Measurements from ENCODE around the gene RBBP4. TPM values are rescaled to one million over a fixed set of nuclear protein-coding genes. Genes with fewer than 3 reads are reported as not detected.
"Not testable (repeated sequence)": the region's sequence is repeated elsewhere in the genome, so short reads cannot be mapped to it uniquely, and the experiment has no call there.

The RBBP4 gene
- total RNA-seq, result 163 and 253 TPM in 2 replicates

- DNase-seq (ENCODE audit: low read depth), result peak; percentile 86
Observed at GRCh38 chr1:32650752-32651460, at the start of gene RBBP4. Gene RBBP4, plus strand, starts transcription at chr1:32651208. Its CDS starts 99 bp downstream, at chr1:32651307.

- DNase-seq (ENCODE audit: low read depth), result no peak
Observed at GRCh38 chr1:32605711-32606424, 45.1 kb upstream of the RBBP4 start.

GRCh38 chr1:32606565-32607371 is 44.2 kb upstream of the RBBP4 start:
- no peak for DNase-seq (ENCODE audit: low read depth)

- no peak for DNase-seq (ENCODE audit: low read depth)
Observed at GRCh38 chr1:32609180-32609579, 41.8 kb upstream of the RBBP4 start.

- DNase-seq (ENCODE audit: low read depth), result no peak
Observed at GRCh38 chr1:32611859-32612188, 39.2 kb upstream of the RBBP4 start.

GRCh38 chr1:32612189-32612881 is 38.7 kb upstream of the RBBP4 start:
- peak; percentile 62 for DNase-seq (ENCODE audit: low read depth)

- no peak for DNase-seq (ENCODE audit: low read depth)
Observed at GRCh38 chr1:32613472-32613871, 37.5 kb upstream of the RBBP4 start.

GRCh38 chr1:32618673-32619221 is 32.3 kb upstream of the RBBP4 start:
- DNase-seq (ENCODE audit: low read depth), result no peak

- DNase-seq (ENCODE audit: low read depth), result peak; percentile 19
Observed at GRCh38 chr1:32619701-32620485, 31.1 kb upstream of the RBBP4 start.

- DNase-seq (ENCODE audit: low read depth), result no peak
Observed at GRCh38 chr1:32622205-32622604, 28.8 kb upstream of the RBBP4 start.

- DNase-seq (ENCODE audit: low read depth), result no peak
Observed at GRCh38 chr1:32622806-32623681, 28.0 kb upstream of the RBBP4 start.

GRCh38 chr1:32623775-32624174 is 27.2 kb upstream of the RBBP4 start:
- no peak for DNase-seq (ENCODE audit: low read depth)

- no peak for DNase-seq (ENCODE audit: low read depth)
Observed at GRCh38 chr1:32626176-32626575, 24.8 kb upstream of the RBBP4 start.

- DNase-seq (ENCODE audit: low read depth), result no peak
Observed at GRCh38 chr1:32627596-32628162, 23.3 kb upstream of the RBBP4 start.

GRCh38 chr1:32630173-32630572 is 20.8 kb upstream of the RBBP4 start:
- DNase-seq (ENCODE audit: low read depth), result not testable (repeated sequence)

GRCh38 chr1:32632829-32633228 is 18.2 kb upstream of the RBBP4 start:
- no peak for DNase-seq (ENCODE audit: low read depth)

- no peak for DNase-seq (ENCODE audit: low read depth)
Observed at GRCh38 chr1:32635508-32636277, 15.3 kb upstream of the RBBP4 start.

- peak; percentile 23 for DNase-seq (ENCODE audit: low read depth)
Observed at GRCh38 chr1:32636914-32637645, 13.9 kb upstream of the RBBP4 start.

Data from renal cortical epithelial cell (primary cell).